AG04450 (cell line): Measurements from ENCODE around the gene PPM1B. TPM values are rescaled to one million over a fixed set of nuclear protein-coding genes. Genes with fewer than 3 reads are reported as not detected.
A peak's percentile ranks its signal among the peaks of the same experiment; 100 is the strongest.

Experiments used
- CTCF ChIA-PET: fragments of 300-600, 350-600 bp; formaldehyde crosslinking; extraction: SDS; loops from one replicate; lab custom pipeline; 2022; ENCODE audit warnings: antibody characterized with exemption, inconsistent platforms; lab: Charles Lee
- POLR2A ChIA-PET: fragments of 350-600 bp; formaldehyde crosslinking; extraction: SDS; loops from one replicate; lab custom pipeline; 2021; ENCODE audit warnings: antibody characterized with exemption, inconsistent platforms; lab: Yijun Ruan, JAX
- DNase-seq: peaks from one replicate; pipeline ENCODE4 v3.0.0-alpha.2; 2011; ENCODE audit warnings: low read depth, low spot score
- H3K27ac ChIP-seq: one replicate; pipeline ENCODE4 v1.5.1; 2012; ENCODE audit warnings: low read depth, low read length, control low read depth
- H3K27me3 ChIP-seq: one replicate; pipeline ENCODE4 v1.6.0; 2012; ENCODE audit warnings: low read length; ENCODE audit not compliant: control insufficient read depth, insufficient read depth
- H3K4me3 ChIP-seq: 2 replicates; pipeline ENCODE4 v1.5.1; 2011; ENCODE audit warnings: mild to moderate bottlenecking, low read depth, low read length, control low read depth
- H3K9me3 ChIP-seq: 2 replicates; pipeline ENCODE4 v1.5.1; 2012; ENCODE audit warnings: low read length; ENCODE audit not compliant: control insufficient read depth, insufficient read depth
- polyA plus RNA-seq: library from polyadenylated mRNA; depleted of rRNA; stranded (reverse); fragments of >200 nt; gene quantifications from 2 replicates; pipeline ENCODE4 v1.2.3, GENCODE V29; 2011
- TF ChIP-seq, protein P1 (sequence below): IDR thresholded peaks from 2 replicates; pipeline ENCODE4 v1.5.1; 2011; ENCODE audit warnings: low read depth, low read length, control low read depth, inconsistent platforms

PPM1B gene
- polyA plus RNA-seq, 1 experiment: 29.1 TPM

- no peak overlapping the region for H3K27ac ChIP-seq
- H3K9me3 ChIP-seq: no peaks in the 10 kb centered on the region
- DNase-seq: no peak
- POLR2A ChIA-PET: no interaction called here
- H3K27me3 ChIP-seq: no peaks in the 10 kb centered on the region
- CTCF ChIA-PET: no interaction called here
- no peak overlapping the region for H3K4me3 ChIP-seq
- TF ChIP-seq, protein P1, sequence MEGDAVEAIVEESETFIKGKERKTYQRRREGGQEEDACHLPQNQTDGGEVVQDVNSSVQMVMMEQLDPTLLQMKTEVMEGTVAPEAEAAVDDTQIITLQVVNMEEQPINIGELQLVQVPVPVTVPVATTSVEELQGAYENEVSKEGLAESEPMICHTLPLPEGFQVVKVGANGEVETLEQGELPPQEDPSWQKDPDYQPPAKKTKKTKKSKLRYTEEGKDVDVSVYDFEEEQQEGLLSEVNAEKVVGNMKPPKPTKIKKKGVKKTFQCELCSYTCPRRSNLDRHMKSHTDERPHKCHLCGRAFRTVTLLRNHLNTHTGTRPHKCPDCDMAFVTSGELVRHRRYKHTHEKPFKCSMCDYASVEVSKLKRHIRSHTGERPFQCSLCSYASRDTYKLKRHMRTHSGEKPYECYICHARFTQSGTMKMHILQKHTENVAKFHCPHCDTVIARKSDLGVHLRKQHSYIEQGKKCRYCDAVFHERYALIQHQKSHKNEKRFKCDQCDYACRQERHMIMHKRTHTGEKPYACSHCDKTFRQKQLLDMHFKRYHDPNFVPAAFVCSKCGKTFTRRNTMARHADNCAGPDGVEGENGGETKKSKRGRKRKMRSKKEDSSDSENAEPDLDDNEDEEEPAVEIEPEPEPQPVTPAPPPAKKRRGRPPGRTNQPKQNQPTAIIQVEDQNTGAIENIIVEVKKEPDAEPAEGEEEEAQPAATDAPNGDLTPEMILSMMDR: no peak
These were observed 15.6 kb upstream of the PPM1B start for GRCh38 chr2:44152865-44153669.

GRCh38 chr2:44155666-44156446 is 12.8 kb upstream of the PPM1B start:
- TF ChIP-seq, protein P1: no peak
- DNase-seq: no peak
- H3K4me3 ChIP-seq: no peak overlapping the region
- POLR2A ChIA-PET: no interaction called here
- H3K27me3 ChIP-seq: no peaks in the 10 kb centered on the region
- no peaks in the 10 kb centered on the region for H3K9me3 ChIP-seq
- peak overlapping the region; percentile 31 for H3K27ac ChIP-seq
- CTCF ChIA-PET: interaction anchor here (0.6 to 0.7 kb wide), 2 partner anchors 25 to 69 kb away, joined by 3 read pairs; no protein-coding TSS in a partner anchor

- Histone ChIP-seq H3K27me3 (no peaks in the 10 kb centered on the region), H3K9me3 (no peaks in the 10 kb centered on the region), H3K27ac (no peak overlapping the region), H3K4me3 (no peak overlapping the region)
- TF ChIP-seq, protein P1: no peak
- ChIA-PET POLR2A (no interaction called here), CTCF (no interaction called here)
- no peak for DNase-seq
These were observed 4.9 kb upstream of the PPM1B start for GRCh38 chr2:44163777-44164176.

DNA sequence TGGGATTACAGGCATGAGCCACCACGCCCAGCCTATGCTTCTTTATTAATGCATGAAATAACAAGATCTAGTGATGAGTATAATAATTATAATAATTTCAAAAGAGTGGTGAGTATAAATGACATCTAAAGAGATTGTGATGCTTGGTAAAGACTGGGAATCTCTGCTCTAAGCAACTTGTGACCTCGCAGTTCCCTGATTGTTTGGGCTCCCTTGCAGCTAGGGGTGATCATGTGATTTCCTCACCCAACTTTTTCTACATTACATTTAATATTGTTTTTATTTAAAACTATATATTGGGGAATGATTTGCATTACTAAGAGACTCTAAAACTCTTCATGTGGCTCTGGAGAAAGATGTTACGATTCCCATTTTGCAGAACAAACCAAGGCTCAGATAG is 4.1 kb upstream of the PPM1B start:
- CTCF ChIA-PET: no interaction called here
- H3K27me3 ChIP-seq: no peaks in the 10 kb centered on the region
- H3K4me3 ChIP-seq: no peak overlapping the region
- TF ChIP-seq, protein P1: no peak
- H3K9me3 ChIP-seq: no peaks in the 10 kb centered on the region
- POLR2A ChIA-PET: no interaction called here
- no peak for DNase-seq
- H3K27ac ChIP-seq: no peak overlapping the region

GRCh38 chr2:44166096-44166495 is 2.6 kb upstream of the PPM1B start:
- CTCF ChIA-PET: no interaction called here
- no peaks in the 10 kb centered on the region for H3K9me3 ChIP-seq
- no peak for DNase-seq
- H3K27me3 ChIP-seq: no peaks in the 10 kb centered on the region
- H3K27ac ChIP-seq: no peak overlapping the region
- TF ChIP-seq, protein P1: no peak
- H3K4me3 ChIP-seq: no peak overlapping the region
- POLR2A ChIA-PET: no interaction called here
